Activated CD4-positive, alpha-beta T cell treated with anti-CD3 and anti-CD28 coated beads, Interleukin-2, amount 10 ng/mL, durations not matched to agents 7 days and 5 days (primary cell): ENCODE results near the gene ZNF789. TPM values are rescaled to one million over a fixed set of nuclear protein-coding genes. Genes with fewer than 3 reads are reported as not detected.
"Not testable (repeated sequence)": the region's sequence is repeated elsewhere in the genome, so short reads cannot be mapped to it uniquely, and the experiment has no call there.

Experiments used
- CTCF ChIA-PET: fragments of 350-600 bp; sonication (Branson Sonifier 250); formaldehyde crosslinking; loops from one replicate; lab custom pipeline; 2021; ENCODE audit warnings: antibody characterized with exemption; lab: Charles Lee
- POLR2A ChIA-PET: fragments of 350-600 bp; sonication (Branson Sonifier 250); formaldehyde crosslinking; loops from one replicate; lab custom pipeline; 2021; ENCODE audit warnings: antibody characterized with exemption; lab: Charles Lee
- DNase-seq: peaks from one replicate; pipeline ENCODE4 v3.0.0-alpha.2; 2020
- H3K27ac Mint-ChIP-seq: one replicate; pipeline ENCODE4 v1.8.0; 2021; ENCODE audit warnings: mild to moderate bottlenecking, moderate library complexity, mixed read lengths
- H3K27me3 Mint-ChIP-seq: one replicate; pipeline ENCODE4 v1.8.0; 2021; ENCODE audit warnings: mixed read lengths
- H3K36me3 Mint-ChIP-seq: one replicate; pipeline ENCODE4 v1.8.0; 2021; ENCODE audit warnings: low read depth, mixed read lengths
- H3K4me1 Mint-ChIP-seq: one replicate; pipeline ENCODE4 v1.8.0; 2021; ENCODE audit warnings: mixed read lengths
- H3K4me3 Mint-ChIP-seq: one replicate; pipeline ENCODE4 v1.8.0; 2021; ENCODE audit warnings: mild to moderate bottlenecking, moderate library complexity, mixed read lengths
- H3K9me3 Mint-ChIP-seq: one replicate; pipeline ENCODE4 v1.8.0; 2021; ENCODE audit warnings: mixed read lengths
- total RNA-seq, 2 experiments: library from RNA; stranded (reverse); gene quantifications; one replicate each; pipeline ENCODE4 v1.2.3, GENCODE V29; 2021

Gene ZNF789
- total RNA-seq, 2 experiments from 2014 or later = 28.1 to 28.2 TPM

DNA sequence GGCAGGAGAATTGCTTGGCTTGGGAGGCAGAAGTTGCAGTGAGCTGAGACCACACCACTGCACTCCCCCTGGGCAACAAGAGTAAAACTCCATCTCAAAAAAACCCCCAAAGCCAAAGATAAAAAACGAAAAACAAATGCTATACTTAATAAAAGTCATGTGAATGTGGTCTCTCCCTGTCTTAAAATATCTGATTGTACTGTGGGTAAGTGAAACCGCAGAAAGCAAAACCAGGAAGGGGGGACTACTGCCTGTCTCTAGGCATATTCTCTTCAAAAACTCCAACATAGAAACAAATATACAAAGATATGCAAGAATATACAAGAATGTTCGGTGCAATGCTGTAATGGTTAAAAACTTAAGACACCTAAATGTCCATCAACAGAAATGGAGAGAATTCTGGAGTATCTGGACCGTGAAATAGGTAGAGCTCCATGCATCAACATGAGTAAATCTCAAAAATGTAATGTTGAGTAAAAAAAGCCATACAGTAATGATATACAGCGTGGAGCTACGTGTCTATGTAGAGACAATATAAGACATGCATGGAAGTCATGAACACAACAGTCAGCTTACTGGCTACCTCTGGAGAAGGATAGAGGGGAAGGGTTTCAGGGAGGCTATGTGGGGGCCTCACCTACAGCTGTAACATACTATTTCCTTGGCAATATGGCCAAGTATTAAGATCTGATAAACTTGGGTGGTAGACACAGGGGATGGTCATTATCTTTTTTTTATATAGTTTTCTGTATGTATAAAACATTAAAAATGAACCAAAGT, 25.3 kb downstream of the ZNF789 start:
- peak overlapping the region; percentile 100 for H3K4me3 Mint-ChIP-seq
- H3K9me3 Mint-ChIP-seq = peaks cover 21% of the 10 kb centered on the region
- H3K36me3 Mint-ChIP-seq = peaks cover 58% of the 10 kb centered on the region
- H3K27me3 Mint-ChIP-seq = no peaks in the 10 kb centered on the region
- H3K4me1 Mint-ChIP-seq = peaks cover 25% of the 10 kb centered on the region
- DNase-seq = no peak
- ChIA-PET POLR2A (interaction anchor here (0.6 to 0.7 kb wide), 3 partner anchors 36 to 342 kb away, joined by 3 to 6 read pairs (median 3); no protein-coding TSS in a partner anchor), CTCF (interaction anchor here (1.4 to 1.6 kb wide), 2 partner anchors 11 to 24 kb away, joined by 6 read pairs; no protein-coding TSS in a partner anchor)
- H3K27ac Mint-ChIP-seq = peak overlapping the region; percentile 72

GRCh38 chr7:99498546-99498944, 25.9 kb downstream of the ZNF789 start:
- Mint-ChIP-seq H3K9me3 (peaks cover 17% of the 10 kb centered on the region), H3K4me3 (peak overlapping the region; percentile 100), H3K36me3 (peaks cover 52% of the 10 kb centered on the region), H3K27ac (peak overlapping the region; percentile 100), H3K4me1 (peaks cover 25% of the 10 kb centered on the region), H3K27me3 (no peaks in the 10 kb centered on the region)
- ChIA-PET CTCF (interaction anchor here (1.4 to 1.6 kb wide), 2 partner anchors 12 to 25 kb away, joined by 6 read pairs; no protein-coding TSS in a partner anchor), POLR2A (interaction anchor here (0.6 kb wide), 1 partner anchor 41 kb away, joined by 3 read pairs; no protein-coding TSS in a partner anchor)
- no peak for DNase-seq

DNA sequence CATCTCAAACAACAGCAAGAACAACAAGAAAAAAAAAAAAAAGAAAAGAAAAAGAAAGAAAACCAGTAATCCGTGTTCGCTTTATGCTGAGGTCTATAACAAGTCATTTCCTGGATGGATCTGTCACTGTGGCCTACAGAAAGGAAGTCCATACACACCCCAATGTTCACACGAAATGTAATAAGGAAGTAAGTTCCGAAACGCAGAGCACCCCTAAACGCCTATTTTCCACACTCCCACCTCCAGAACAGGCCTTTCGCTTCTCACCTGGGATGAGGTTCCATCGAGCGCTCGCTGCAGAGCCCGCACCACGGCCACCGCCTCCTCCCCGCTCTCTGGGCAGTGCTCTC, 26.7 kb downstream of the ZNF789 start:
- peaks cover 44% of the 10 kb centered on the region for H3K36me3 Mint-ChIP-seq
- ChIA-PET CTCF (interaction anchor here (0.8 to 1.2 kb wide), 3 partner anchors 9 to 26 kb away, joined by 3 to 4 read pairs (median 3); no protein-coding TSS in a partner anchor), POLR2A (interaction anchor here (0.7 kb wide), 1 partner anchor 19 kb away, joined by 3 read pairs; no protein-coding TSS in a partner anchor)
- peak; percentile 40 for DNase-seq
- peak overlapping the region; percentile 100 for H3K27ac Mint-ChIP-seq
- H3K4me3 Mint-ChIP-seq = peak overlapping the region; percentile 100
- H3K9me3 Mint-ChIP-seq = peaks cover 9% of the 10 kb centered on the region
- H3K27me3 Mint-ChIP-seq = no peaks in the 10 kb centered on the region
- H3K4me1 Mint-ChIP-seq = peaks cover 25% of the 10 kb centered on the region

DNA sequence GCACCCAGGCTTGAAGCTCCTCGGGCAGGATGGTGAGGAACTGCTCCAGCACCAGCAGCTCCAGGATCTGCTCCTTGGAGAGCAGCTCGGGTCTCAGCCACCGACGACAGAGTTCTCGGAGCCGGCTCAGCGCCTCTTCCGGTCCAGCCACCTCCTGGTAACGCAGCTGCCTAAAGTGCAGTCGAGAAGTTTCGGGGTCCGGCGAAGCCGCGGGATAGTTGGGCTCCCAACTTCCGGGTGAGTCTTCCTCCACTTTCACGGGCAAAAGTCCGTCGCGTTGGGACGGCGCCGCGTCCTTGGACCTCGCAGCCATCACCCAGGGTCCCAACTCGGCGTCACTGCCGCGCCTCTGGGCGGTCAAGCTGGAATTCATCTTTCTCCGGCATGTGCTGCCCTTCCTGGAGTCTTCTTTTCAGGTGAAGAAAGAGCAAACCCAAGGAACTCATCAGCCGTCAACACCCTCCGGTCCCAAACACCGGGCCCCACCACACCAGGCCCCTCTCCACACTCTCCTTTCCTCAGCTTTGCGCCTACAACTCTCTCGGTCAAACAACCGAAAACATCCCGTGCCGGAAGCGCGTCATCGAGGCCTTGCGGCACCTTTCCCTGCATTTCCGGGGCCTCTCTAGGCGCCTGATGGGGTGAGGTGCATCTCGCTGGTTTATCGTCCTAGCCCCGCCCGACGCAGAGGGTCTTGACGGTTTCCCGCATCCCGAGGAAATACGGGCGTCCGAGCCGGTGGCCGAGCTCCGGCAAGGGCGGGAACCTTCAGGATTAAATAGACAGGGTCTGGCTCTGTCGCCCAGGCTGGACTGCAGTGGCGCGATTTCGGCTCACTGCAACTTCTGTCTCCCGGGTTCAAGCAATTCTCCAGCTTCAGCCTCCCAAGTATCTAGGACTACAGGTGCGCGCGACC, 27.3 kb downstream of the ZNF789 start, which contains the start of gene ZNF394:
Gene ZNF394 (minus strand): TSS at position 561 of the 916 bp plus-strand sequence. CDS start 188 bp downstream, at position 373.
- peak; percentile 95 for DNase-seq
- H3K27me3 Mint-ChIP-seq = no peaks in the 10 kb centered on the region
- peak within 1 kb of the TSS; percentile 100 for H3K4me3 Mint-ChIP-seq
- ChIA-PET POLR2A (interaction anchor here (0.7 to 1.1 kb wide), 3 partner anchors 19 to 58 kb away, joined by 3 to 4 read pairs (median 3); partner anchors contain the start of gene ZNF655), CTCF (interaction anchor here (0.6 to 2.9 kb wide), 5 partner anchors 10 to 41 kb away, joined by 3 to 6 read pairs (median 4); no protein-coding TSS in a partner anchor)
- H3K9me3 Mint-ChIP-seq = peaks cover 8% of the 10 kb centered on the region
- H3K4me1 Mint-ChIP-seq = peaks cover 25% of the 10 kb centered on the region
- H3K36me3 Mint-ChIP-seq = peaks cover 39% of the 10 kb centered on the region
- peak within 1 kb of the TSS; percentile 100 for H3K27ac Mint-ChIP-seq

DNA sequence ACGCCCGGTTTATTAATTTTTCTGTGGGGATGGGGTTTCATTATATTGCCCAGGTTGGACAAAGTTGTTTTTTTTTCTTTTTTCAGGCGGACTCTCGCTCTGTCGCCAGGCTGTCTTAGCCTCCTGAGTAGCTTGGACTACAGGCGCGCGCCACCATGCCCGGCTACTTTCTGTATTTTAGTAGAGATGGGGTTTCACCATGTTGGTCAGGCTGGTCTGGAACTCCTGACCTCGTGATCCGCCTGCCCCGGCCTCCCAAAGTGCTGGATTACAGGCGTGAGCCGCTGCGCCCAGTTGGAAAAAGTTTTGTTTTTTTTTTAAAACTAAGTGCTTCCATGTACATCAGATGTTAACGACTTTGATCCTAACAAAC, 27.9 kb downstream of the ZNF789 start:
- Mint-ChIP-seq H3K27me3 (no peaks in the 10 kb centered on the region), H3K4me3 (peak overlapping the region; percentile 100), H3K27ac (peak overlapping the region; percentile 100), H3K9me3 (peaks cover 8% of the 10 kb centered on the region), H3K36me3 (peaks cover 33% of the 10 kb centered on the region), H3K4me1 (peaks cover 28% of the 10 kb centered on the region)
- POLR2A ChIA-PET = interaction anchor here (1.0 to 1.1 kb wide), 2 partner anchors 57 to 58 kb away, joined by 3 to 4 read pairs; partner anchors contain the start of gene ZNF655
- DNase-seq = no peak
- CTCF ChIA-PET = interaction anchor here (2.9 kb wide), 1 partner anchor 13 kb away, joined by 6 read pairs; no protein-coding TSS in a partner anchor

- peak overlapping the region; percentile 41 for H3K27ac Mint-ChIP-seq
- H3K4me1 Mint-ChIP-seq = peaks cover 35% of the 10 kb centered on the region
- DNase-seq, H3K9me3 Mint-ChIP-seq, H3K27me3 Mint-ChIP-seq, POLR2A ChIA-PET: not testable (repeated sequence)
- H3K36me3 Mint-ChIP-seq = peaks cover 34% of the 10 kb centered on the region
- H3K4me3 Mint-ChIP-seq = peak overlapping the region; percentile 100
- CTCF ChIA-PET = interaction anchor here (1.0 to 2.9 kb wide), 2 partner anchors 13 to 56 kb away, joined by 3 to 6 read pairs; no protein-coding TSS in a partner anchor
These were observed 28.5 kb downstream of the ZNF789 start for GRCh38 chr7:99501236-99501635.

- peak overlapping the region; percentile 99 for H3K27ac Mint-ChIP-seq
- peaks cover 31% of the 10 kb centered on the region for H3K4me1 Mint-ChIP-seq
- DNase-seq = no peak
- ChIA-PET POLR2A (no interaction called here), CTCF (interaction anchor here (0.7 to 2.1 kb wide), 7 partner anchors 9 to 698 kb away, joined by 3 to 6 read pairs (median 4); partner anchors contain the start of gene ZNF655)
- H3K4me3 Mint-ChIP-seq = peak overlapping the region; percentile 92
- H3K9me3 Mint-ChIP-seq = no peaks in the 10 kb centered on the region
- H3K27me3 Mint-ChIP-seq = no peaks in the 10 kb centered on the region
- peaks cover 23% of the 10 kb centered on the region for H3K36me3 Mint-ChIP-seq
These were observed 31.6 kb downstream of the ZNF789 start for GRCh38 chr7:99504281-99504602.

GRCh38 chr7:99504603-99505323, 32.1 kb downstream of the ZNF789 start, which contains the start of gene ZKSCAN5:
Gene ZKSCAN5, plus strand, starts transcription at chr7:99504662. Its CDS starts 1,383 bp downstream, at chr7:99506045.
- Mint-ChIP-seq H3K27me3 (no peaks in the 10 kb centered on the region), H3K36me3 (peaks cover 23% of the 10 kb centered on the region), H3K27ac (peak within 1 kb of the TSS; percentile 99), H3K9me3 (no peaks in the 10 kb centered on the region), H3K4me1 (peaks cover 29% of the 10 kb centered on the region), H3K4me3 (peak within 1 kb of the TSS; percentile 92)
- peak; percentile 98 for DNase-seq
- ChIA-PET CTCF (interaction anchor here (0.7 to 2.1 kb wide), 7 partner anchors 9 to 698 kb away, joined by 3 to 6 read pairs (median 4); partner anchors contain the start of gene ZNF655), POLR2A (no interaction called here)

DNA sequence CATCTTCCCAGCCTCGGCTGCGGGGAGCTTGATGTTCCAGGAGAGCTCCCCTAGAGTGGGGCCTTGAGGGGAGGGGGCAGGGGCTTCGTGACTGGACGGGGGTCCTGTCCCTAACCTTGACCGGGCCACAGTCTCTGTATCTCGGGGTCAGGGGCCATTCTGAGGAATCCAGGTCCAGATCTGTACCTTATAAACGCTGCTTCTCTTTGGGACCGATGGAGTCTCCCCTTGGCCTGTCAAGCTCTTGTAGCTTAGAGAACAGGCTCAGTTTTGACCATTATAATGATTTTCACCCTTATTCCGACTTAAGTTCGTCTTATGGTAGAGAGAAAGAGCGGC, 32.6 kb downstream of the ZNF789 start:
- Mint-ChIP-seq H3K4me3 (peak overlapping the region; percentile 92), H3K4me1 (peaks cover 29% of the 10 kb centered on the region), H3K27ac (peak overlapping the region; percentile 99), H3K36me3 (peaks cover 21% of the 10 kb centered on the region), H3K9me3 (no peaks in the 10 kb centered on the region), H3K27me3 (no peaks in the 10 kb centered on the region)
- POLR2A ChIA-PET = no interaction called here
- CTCF ChIA-PET = interaction anchor here (1.5 to 2.1 kb wide), 2 partner anchors 10 to 53 kb away, joined by 4 to 6 read pairs; partner anchors contain the start of gene ZNF655
- DNase-seq = no peak

- CTCF ChIA-PET = interaction anchor here (1.2 to 1.8 kb wide), 5 partner anchors 9 to 43 kb away, joined by 3 to 6 read pairs (median 6); partner anchors contain the start of genes ZKSCAN5 and ZNF394
These were observed 41.4 kb downstream of the ZNF789 start for GRCh38 chr7:99514050-99514449.

DNA sequence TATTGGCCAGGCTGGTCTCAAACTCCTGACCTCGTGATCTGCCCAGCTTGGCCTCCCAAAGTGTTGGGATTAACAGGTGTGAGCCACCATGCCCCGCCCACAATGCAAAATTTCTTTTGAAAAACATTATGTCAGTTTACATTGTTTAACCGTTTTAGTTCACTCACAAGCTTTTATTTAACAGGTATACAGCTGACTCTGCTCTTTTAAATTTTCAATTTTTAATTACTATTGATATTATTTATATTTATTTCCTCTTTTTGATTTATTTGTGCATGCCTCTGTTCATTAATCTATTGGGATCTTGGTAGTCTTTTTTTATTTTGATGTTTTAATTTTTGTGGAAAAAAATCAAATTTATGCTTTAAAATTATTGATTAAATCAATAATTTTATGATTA, 48.7 kb downstream of the ZNF789 start:
- H3K9me3 Mint-ChIP-seq = peaks cover 1% of the 10 kb centered on the region
- H3K27ac Mint-ChIP-seq = no peak overlapping the region
- H3K4me1 Mint-ChIP-seq = no peaks in the 10 kb centered on the region
- H3K36me3 Mint-ChIP-seq = peaks cover 50% of the 10 kb centered on the region
- H3K27me3 Mint-ChIP-seq = no peaks in the 10 kb centered on the region
- no peak for DNase-seq
- CTCF ChIA-PET = interaction anchor here (1.8 kb wide), 1 partner anchor 13 kb away, joined by 5 read pairs; no protein-coding TSS in a partner anchor
- POLR2A ChIA-PET = no interaction called here
- H3K4me3 Mint-ChIP-seq = no peak overlapping the region

More at GRCh38 chr7:99514050-99514449, 41.4 kb downstream of the ZNF789 start:
- peak overlapping the region; percentile 13 for H3K27ac Mint-ChIP-seq
- no peak for DNase-seq
- no peaks in the 10 kb centered on the region for H3K9me3 Mint-ChIP-seq
- POLR2A ChIA-PET = no interaction called here
- no peaks in the 10 kb centered on the region for H3K27me3 Mint-ChIP-seq
- H3K36me3 Mint-ChIP-seq = peaks cover 48% of the 10 kb centered on the region
- peaks cover 8% of the 10 kb centered on the region for H3K4me1 Mint-ChIP-seq
- no peak overlapping the region for H3K4me3 Mint-ChIP-seq
